ENCODE measurements around the gene SPTB.

GRCh38 chr14:64702493-64703394, 177.0 kb downstream of the SPTB start:
- TF ChIP-seq CTCF (IDR thresholded peaks at IDR 0.05) (no peak), ZFX (IDR thresholded peaks at IDR 0.05; ENCODE audit: borderline replicate concordance) (no peak)
